GM12892 (cell line): Measurements from ENCODE around the gene U2AF1.
"Not testable (repeated sequence)": the region's sequence is repeated elsewhere in the genome, so short reads cannot be mapped to it uniquely, and the experiment has no call there.

Source experiments
- POLR2A ChIP-seq: IDR thresholded peaks from 2 replicates; pipeline ENCODE4 v1.6.1; 2011; ENCODE audit warnings: low read depth, low read length, control low read depth
- POLR2AphosphoS5 ChIP-seq: IDR thresholded peaks from 2 replicates; pipeline ENCODE4 v1.6.1; 2011; ENCODE audit warnings: low read depth, low read length, control low read depth

GRCh38 chr21:43043291-43043690, 64.1 kb downstream of the U2AF1 start:
- not testable (repeated sequence) for TF ChIP-seq POLR2A, POLR2AphosphoS5
